ENCODE results near the gene MYL1. TPM values are rescaled to one million over a fixed set of nuclear protein-coding genes. Genes with fewer than 3 reads are reported as not detected.

Gene MYL1
- total RNA-seq, 2 experiments from 2014 or later, result not detected

- Histone ChIP-seq H3K9me3 (ENCODE audit: low read length) (no peaks in the 10 kb centered on the region), H3K4me1 (ENCODE audit: insufficient read depth, low read length, poor library complexity, severe bottlenecking) (no peaks in the 10 kb centered on the region), H3K9me2 (ENCODE audit: insufficient read depth, low read length) (no peaks in the 10 kb centered on the region), H3K79me2 (ENCODE audit: insufficient read depth, low read depth, low read length) (no peaks in the 10 kb centered on the region), H3K4me3 (ENCODE audit: low read depth, low read length, poor library complexity, severe bottlenecking) (no peak overlapping the region), H2AFZ (ENCODE audit: low read length) (no peak overlapping the region), H3K36me3 (ENCODE audit: insufficient read depth, low read length) (no peaks in the 10 kb centered on the region), H4K20me1 (ENCODE audit: insufficient read depth, low read length) (no peaks in the 10 kb centered on the region), H3K27ac (ENCODE audit: low read depth, low read length, poor library complexity, severe bottlenecking) (no peak overlapping the region), H3K4me2 (ENCODE audit: low read length) (no peak overlapping the region)
- intact Hi-C loops (cut with micrococcal nuclease; ENCODE audit: unreplicated experiment), result no loop called here
- DNase-seq (ENCODE audit: low spot score), result no peak
- no peak for TF ChIP-seq CTCF (conservative IDR thresholded peaks at IDR 0.05; ENCODE audit: low read length)
- ChIA-PET POLR2A (no interaction called here), CTCF (ENCODE audit: unreplicated experiment) (no interaction called here)
- BruUV-seq (replicated peaks), result no TSS peak
Observed at GRCh38 chr2:210269148-210269547, 45.8 kb downstream of the MYL1 start.

GRCh38 chr2:210268281-210268680 is 46.7 kb downstream of the MYL1 start:
- H3K79me2 ChIP-seq (ENCODE audit: insufficient read depth, low read depth, low read length), result no peaks in the 10 kb centered on the region
- H3K4me3 ChIP-seq (ENCODE audit: low read depth, low read length, poor library complexity, severe bottlenecking), result no peak overlapping the region
- DNase-seq (ENCODE audit: low spot score), result no peak
- no peaks in the 10 kb centered on the region for H3K9me2 ChIP-seq (ENCODE audit: insufficient read depth, low read length)
- no TSS peak for BruUV-seq (replicated peaks)
- ChIA-PET CTCF (ENCODE audit: unreplicated experiment) (no interaction called here), POLR2A (interaction anchor here (1.7 kb wide), 1 partner anchor 15 kb away, joined by 4 read pairs; no protein-coding TSS in a partner anchor)
- H3K36me3 ChIP-seq (ENCODE audit: insufficient read depth, low read length), result no peaks in the 10 kb centered on the region
- H3K4me2 ChIP-seq (ENCODE audit: low read length), result no peak overlapping the region
- TF ChIP-seq CTCF (conservative IDR thresholded peaks at IDR 0.05; ENCODE audit: low read length) (no peak), EZH2phosphoT487 (IDR thresholded peaks at IDR 0.05; ENCODE audit: borderline replicate concordance, low read depth, low read length) (no peak)
- no peaks in the 10 kb centered on the region for H3K4me1 ChIP-seq (ENCODE audit: insufficient read depth, low read length, poor library complexity, severe bottlenecking)
- H3K27ac ChIP-seq (ENCODE audit: low read depth, low read length, poor library complexity, severe bottlenecking), result no peak overlapping the region
- H4K20me1 ChIP-seq (ENCODE audit: insufficient read depth, low read length), result no peaks in the 10 kb centered on the region
- intact Hi-C loops (cut with micrococcal nuclease; ENCODE audit: unreplicated experiment), result no loop called here
- H2AFZ ChIP-seq (ENCODE audit: low read length), result no peak overlapping the region
- no peaks in the 10 kb centered on the region for H3K9me3 ChIP-seq (ENCODE audit: low read length)

- no TSS peak for BruUV-seq (replicated peaks)
- no peaks in the 10 kb centered on the region for H3K4me1 ChIP-seq (ENCODE audit: insufficient read depth, low read length, poor library complexity, severe bottlenecking)
- POLR2A ChIA-PET, result interaction anchor here (1.7 kb wide), 1 partner anchor 14 kb away, joined by 4 read pairs; no protein-coding TSS in a partner anchor
Observed at GRCh38 chr2:210267698-210268097, 47.3 kb downstream of the MYL1 start.

More at GRCh38 chr2:210267698-210268097, 47.3 kb downstream of the MYL1 start:
- Histone ChIP-seq H3K9me3 (ENCODE audit: low read length) (no peaks in the 10 kb centered on the region), H3K27ac (ENCODE audit: low read depth, low read length, poor library complexity, severe bottlenecking) (no peak overlapping the region), H3K4me3 (ENCODE audit: low read depth, low read length, poor library complexity, severe bottlenecking) (no peak overlapping the region), H3K36me3 (ENCODE audit: insufficient read depth, low read length) (no peaks in the 10 kb centered on the region), H4K20me1 (ENCODE audit: insufficient read depth, low read length) (no peaks in the 10 kb centered on the region), H2AFZ (ENCODE audit: low read length) (no peak overlapping the region), H3K9me2 (ENCODE audit: insufficient read depth, low read length) (no peaks in the 10 kb centered on the region), H3K79me2 (ENCODE audit: insufficient read depth, low read depth, low read length) (no peaks in the 10 kb centered on the region), H3K4me2 (ENCODE audit: low read length) (no peak overlapping the region)
- TF ChIP-seq CTCF (conservative IDR thresholded peaks at IDR 0.05; ENCODE audit: low read length) (no peak), EZH2phosphoT487 (IDR thresholded peaks at IDR 0.05; ENCODE audit: borderline replicate concordance, low read depth, low read length) (no peak)
- CTCF ChIA-PET (ENCODE audit: unreplicated experiment), result no interaction called here
- DNase-seq (ENCODE audit: low spot score), result no peak
- intact Hi-C loops (cut with micrococcal nuclease; ENCODE audit: unreplicated experiment), result no loop called here
